HG02763 (cell line): ENCODE data around the gene NXPH2.
"Not testable (repeated sequence)": the region's sequence is repeated elsewhere in the genome, so short reads cannot be mapped to it uniquely, and the experiment has no call there.

ENCODE experiments used
- ATAC-seq: cut with Tn5 transposase; IDR thresholded peaks from one replicate; pipeline ENCODE4 v1.9.1; 2021; ENCODE audit warnings: mild to moderate bottlenecking, moderate library complexity; ENCODE audit not compliant: unreplicated experiment

Gene NXPH2

GRCh38 chr2:138760676-138761075 is 19.5 kb downstream of the NXPH2 start:
- ATAC-seq: no peak

- ATAC-seq: no peak
These were observed 22.8 kb downstream of the NXPH2 start for GRCh38 chr2:138757384-138757783.

- no peak for ATAC-seq
These were observed 27.8 kb downstream of the NXPH2 start for GRCh38 chr2:138752197-138752956.

- ATAC-seq: no peak
These were observed 35.5 kb downstream of the NXPH2 start for GRCh38 chr2:138744713-138745112.

DNA sequence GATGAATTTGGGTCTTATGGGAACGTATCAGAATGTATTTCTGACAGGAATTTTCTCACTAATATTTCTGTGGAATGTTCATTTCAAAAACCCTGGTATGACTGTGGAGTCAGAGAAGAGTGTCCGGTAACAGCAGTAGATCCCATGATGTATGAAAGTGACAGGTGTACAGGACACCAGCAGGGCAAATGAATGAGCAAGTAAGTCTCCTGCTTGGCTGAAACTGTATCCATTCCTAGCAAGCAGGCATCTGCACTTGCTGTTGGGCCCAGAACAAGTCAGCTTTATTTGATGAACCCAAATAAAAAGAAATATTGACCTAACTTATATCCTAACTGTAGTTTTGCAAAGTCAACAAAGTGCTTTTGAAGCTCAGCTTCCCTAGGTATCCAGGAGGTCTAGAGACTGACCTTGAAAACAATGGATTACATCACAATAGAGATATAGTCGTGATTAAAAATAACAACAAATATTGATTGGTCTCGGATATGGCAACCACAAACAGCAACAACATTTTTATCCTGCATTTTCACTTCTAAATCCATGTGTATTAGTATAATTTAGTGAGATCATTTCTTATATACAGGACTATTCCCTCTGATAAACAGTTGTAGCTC is 37.6 kb downstream of the NXPH2 start:
- no peak for ATAC-seq

DNA sequence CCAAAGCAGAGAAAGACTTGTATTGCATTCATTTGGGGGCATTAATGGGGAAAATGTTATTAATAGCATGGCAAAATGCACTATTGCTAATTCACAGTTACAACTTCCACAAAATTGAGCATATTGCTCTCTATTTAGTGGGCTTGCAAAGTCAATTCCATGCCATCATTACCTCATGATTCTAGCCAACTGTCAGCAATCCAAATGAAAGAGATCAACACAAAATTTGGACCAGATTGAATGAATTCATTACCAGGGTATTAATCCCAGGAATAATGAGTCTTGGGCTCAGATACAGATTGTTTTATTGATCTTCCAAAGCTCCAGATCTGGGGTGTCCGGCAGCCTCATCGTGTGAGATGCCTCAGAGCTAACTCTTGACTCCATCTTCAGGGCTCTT is 38.3 kb downstream of the NXPH2 start:
- no peak for ATAC-seq

- not testable (repeated sequence) for ATAC-seq
These were observed 43.1 kb downstream of the NXPH2 start for GRCh38 chr2:138737009-138737554.

DNA sequence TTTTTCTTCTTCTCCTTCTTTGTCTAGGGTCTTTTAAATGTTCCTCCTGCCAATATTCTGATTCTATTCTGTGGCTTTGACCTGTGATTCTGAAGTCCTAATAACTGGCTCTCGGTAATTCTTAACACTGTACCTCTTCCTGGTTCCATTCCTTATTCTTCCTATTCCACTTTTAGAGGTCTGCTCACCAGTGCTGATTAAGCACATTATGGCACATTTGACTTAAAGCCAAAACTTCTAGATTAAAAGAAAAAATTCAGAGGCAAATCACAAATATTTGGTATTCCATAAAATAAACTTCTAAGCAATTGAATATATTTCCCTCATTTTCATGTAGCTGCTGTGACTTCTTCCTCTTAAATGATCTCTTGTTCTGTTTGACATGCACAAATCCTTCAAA is 47.5 kb downstream of the NXPH2 start:
- no peak for ATAC-seq

DNA sequence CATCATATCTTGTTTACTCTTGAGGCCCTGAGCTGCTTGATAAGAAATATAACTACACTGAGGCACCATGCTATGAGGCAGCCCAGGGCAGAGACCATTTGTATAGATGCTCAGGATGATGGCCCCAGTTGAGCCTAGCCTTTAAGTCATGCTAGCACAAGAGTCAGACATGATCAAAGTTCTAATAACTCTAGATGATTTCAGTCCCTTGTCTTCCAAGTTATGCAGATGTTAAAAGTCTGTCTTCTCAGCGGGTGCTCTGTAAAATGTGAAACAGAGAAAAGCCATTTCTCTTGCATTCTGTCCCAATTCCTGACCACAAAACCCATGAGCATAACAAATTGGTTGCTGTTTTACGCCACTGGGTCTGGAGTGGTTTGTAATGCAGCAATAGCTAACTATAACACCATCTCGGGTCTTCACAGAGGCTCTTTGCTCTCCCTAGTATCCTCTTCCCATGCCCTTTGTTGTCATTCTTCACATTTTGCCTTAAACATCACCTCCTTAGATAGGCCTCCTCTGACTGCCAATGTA is 49.6 kb downstream of the NXPH2 start:
- ATAC-seq: peak; percentile 95

DNA sequence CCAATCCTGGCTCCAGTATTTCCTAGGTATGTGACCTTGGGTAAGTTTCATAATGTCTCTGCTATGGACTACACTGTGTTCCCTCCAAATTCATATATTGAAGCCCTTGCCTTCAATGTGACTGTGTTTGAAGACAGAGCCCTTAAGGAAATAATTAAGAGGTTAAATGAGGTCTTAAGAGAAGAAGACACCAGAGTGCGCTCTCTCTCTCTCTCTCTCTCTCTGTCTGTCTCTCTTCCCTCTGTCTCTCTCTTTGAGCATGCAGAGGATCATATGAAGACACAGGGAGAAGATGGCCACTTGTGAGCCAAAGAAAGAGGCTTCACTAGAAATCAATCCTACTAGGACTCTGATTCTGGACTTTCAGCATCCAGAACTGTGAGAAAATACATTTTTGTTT is 52.2 kb downstream of the NXPH2 start:
- no peak for ATAC-seq

- no peak for ATAC-seq
These were observed 53.5 kb downstream of the NXPH2 start for GRCh38 chr2:138726681-138727080.

GRCh38 chr2:138724729-138725459 is 55.3 kb downstream of the NXPH2 start:
- no peak for ATAC-seq

DNA sequence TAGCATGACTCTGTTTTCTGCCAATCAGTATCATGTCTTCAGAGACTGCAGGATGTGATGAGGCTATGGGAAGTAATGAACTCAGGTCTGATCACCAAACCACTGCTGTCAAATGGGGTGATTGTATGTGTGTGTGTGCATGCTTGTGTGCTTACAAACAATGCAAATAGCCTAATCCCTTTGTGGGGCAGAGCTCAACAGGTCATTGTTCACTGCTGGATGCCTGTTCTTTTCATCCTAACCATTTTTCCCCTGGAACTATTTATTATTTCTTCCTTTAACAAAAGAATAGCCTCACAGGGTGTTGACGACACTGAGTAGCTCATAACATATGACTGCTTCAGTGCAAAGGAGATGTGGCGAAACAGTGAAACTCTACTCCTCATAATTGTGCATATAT is 55.9 kb downstream of the NXPH2 start:
- ATAC-seq: no peak

- ATAC-seq: no peak
These were observed 56.8 kb downstream of the NXPH2 start for GRCh38 chr2:138723196-138723987.

- no peak for ATAC-seq
These were observed 57.9 kb downstream of the NXPH2 start for GRCh38 chr2:138722316-138722715.

- ATAC-seq: no peak
These were observed 60.0 kb downstream of the NXPH2 start for GRCh38 chr2:138720035-138720838.

DNA sequence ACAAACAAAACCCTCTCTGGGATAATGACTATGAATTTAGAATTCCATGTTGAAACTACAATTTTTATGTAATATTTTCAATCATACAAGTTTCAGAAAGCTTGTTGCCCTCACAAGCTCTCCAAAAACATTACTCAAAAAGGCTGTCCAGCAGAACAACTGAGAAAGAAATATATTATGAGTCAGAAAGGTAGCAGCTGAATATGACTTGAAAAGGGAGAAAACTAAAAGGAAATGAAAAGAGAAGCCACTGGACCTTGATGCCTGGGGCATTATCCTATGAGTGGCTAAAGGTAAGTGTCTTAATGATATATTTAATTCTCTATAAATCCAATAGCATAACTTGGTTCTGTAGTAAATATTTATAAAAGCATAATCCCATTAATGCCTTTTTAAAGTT is 61.8 kb downstream of the NXPH2 start:
- ATAC-seq: no peak

DNA sequence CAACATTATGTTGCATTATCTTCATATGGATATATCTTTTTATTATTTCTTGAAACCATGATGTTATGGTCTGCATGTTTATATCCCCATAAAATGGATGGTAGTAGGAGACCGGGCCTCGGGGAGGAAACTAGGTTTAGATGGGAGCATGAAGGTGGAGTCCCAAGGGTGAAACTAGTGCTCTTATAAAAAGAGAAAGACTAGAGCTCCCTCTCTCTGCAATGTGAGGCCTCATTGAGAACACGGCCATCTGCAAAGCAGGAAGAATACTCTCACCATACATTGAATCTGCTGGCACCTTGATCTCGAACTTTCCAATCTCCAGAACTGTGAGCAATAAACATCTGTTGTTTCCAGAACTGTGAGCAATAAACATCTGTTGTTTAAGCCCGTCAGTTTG is 64.0 kb downstream of the NXPH2 start:
- peak; percentile 34 for ATAC-seq

DNA sequence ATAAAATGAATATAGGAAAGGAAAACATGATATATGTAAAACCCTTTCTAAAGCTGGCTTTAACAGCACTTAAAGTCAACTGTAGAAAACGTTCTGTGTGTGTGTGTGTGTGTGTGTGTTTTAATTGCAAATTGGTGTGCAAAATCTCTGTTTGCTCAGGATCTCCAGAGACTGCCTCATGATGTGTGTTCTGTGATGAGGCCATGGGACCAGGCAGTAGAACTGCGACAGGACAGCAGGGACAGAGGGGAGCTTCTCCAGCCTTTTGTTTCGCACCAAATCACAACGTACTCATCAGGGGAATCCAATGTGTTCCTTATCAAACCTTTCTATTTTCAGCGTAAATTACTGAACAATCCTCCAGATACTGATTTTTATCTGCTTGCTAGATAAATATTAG is 66.7 kb downstream of the NXPH2 start:
- ATAC-seq: no peak

DNA sequence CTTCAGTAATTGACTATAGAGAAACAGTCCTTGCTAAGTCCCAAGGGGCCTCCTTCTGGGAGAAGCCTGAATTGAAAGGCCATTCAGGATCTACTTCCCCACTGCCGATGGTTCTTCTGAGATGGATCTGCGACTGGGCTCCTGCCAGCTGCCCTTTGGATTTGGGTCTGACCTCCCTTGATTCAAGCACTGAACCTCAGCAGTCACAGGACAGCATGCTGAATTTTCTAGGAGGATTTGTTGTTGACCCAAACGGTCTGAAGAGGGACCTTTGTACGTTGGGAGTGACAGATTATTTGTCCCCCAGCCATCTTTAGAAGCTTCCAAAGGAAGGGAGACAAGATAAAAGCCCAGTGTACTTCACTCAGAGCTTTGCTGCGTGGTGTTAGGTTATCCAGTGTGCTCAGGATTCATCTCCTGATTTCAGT is 67.1 kb downstream of the NXPH2 start:
- ATAC-seq: no peak
